ENCODE data around the gene TTC21A.
A peak's percentile ranks its signal among the peaks of the same experiment; 100 is the strongest.
"Not testable (repeated sequence)": the region's sequence is repeated elsewhere in the genome, so short reads cannot be mapped to it uniquely, and the experiment has no call there.

TTC21A gene, protein sequence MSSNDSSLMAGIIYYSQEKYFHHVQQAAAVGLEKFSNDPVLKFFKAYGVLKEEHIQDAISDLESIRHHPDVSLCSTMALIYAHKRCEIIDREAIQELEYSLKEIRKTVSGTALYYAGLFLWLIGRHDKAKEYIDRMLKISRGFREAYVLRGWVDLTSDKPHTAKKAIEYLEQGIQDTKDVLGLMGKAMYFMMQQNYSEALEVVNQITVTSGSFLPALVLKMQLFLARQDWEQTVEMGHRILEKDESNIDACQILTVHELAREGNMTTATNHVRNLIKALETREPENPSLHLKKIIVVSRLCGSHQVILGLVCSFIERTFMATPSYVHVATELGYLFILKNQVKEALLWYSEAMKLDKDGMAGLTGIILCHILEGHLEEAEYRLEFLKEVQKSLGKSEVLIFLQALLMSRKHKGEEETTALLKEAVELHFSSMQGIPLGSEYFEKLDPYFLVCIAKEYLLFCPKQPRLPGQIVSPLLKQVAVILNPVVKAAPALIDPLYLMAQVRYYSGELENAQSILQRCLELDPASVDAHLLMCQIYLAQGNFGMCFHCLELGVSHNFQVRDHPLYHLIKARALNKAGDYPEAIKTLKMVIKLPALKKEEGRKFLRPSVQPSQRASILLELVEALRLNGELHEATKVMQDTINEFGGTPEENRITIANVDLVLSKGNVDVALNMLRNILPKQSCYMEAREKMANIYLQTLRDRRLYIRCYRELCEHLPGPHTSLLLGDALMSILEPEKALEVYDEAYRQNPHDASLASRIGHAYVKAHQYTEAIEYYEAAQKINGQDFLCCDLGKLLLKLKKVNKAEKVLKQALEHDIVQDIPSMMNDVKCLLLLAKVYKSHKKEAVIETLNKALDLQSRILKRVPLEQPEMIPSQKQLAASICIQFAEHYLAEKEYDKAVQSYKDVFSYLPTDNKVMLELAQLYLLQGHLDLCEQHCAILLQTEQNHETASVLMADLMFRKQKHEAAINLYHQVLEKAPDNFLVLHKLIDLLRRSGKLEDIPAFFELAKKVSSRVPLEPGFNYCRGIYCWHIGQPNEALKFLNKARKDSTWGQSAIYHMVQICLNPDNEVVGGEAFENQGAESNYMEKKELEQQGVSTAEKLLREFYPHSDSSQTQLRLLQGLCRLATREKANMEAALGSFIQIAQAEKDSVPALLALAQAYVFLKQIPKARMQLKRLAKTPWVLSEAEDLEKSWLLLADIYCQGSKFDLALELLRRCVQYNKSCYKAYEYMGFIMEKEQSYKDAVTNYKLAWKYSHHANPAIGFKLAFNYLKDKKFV (N-terminal part only)

DNA sequence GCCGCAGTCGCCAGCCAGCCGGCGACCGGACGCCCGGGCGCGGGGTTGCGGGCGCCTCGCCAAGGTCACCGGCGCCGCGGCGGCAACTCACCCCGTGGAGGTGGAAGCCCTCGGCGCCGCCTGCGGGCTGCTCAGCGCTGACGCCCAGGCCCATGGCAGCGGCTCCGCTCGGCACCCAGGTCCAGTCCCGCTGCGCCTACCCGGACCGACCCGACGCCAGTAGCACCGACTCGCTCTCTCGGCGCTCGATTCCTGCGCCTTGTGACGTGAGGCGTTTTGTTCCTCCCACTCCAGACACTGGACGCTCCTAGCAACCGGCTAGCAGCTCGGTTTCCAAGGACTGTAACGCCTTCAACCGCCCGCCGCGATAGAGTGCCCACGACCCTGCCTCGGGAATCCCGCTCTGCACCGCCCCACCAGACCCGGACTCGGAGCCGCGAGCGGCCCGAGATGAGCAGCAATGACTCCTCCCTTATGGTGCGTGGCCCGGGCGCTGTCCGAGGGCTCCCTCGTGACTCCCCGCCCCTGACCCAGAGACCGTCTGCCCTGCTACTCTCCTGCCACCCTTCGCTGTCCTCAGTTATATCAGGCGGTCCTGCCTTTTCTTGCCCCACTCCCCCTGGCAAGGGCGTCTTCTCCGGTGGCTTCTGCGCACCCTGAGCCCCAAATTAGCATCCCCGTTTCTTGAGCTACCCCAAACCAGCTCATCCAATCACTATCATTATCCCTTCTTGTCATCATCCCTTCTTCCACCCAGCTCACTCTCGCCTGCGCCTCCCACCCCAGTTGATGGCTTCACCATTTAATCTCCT lies at the start of gene TTC21A, which contains the start of gene GORASP1:
TSS of gene TTC21A (plus strand) at position 293 of the 812 bp plus-strand sequence. CDS start at position 451, 158 bp downstream.
TSS of gene GORASP1 (minus strand) at position 240 of the 812 bp plus-strand sequence. CDS start at position 154, 86 bp downstream.
- TF ChIP-seq, protein P1, sequence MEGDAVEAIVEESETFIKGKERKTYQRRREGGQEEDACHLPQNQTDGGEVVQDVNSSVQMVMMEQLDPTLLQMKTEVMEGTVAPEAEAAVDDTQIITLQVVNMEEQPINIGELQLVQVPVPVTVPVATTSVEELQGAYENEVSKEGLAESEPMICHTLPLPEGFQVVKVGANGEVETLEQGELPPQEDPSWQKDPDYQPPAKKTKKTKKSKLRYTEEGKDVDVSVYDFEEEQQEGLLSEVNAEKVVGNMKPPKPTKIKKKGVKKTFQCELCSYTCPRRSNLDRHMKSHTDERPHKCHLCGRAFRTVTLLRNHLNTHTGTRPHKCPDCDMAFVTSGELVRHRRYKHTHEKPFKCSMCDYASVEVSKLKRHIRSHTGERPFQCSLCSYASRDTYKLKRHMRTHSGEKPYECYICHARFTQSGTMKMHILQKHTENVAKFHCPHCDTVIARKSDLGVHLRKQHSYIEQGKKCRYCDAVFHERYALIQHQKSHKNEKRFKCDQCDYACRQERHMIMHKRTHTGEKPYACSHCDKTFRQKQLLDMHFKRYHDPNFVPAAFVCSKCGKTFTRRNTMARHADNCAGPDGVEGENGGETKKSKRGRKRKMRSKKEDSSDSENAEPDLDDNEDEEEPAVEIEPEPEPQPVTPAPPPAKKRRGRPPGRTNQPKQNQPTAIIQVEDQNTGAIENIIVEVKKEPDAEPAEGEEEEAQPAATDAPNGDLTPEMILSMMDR (IDR thresholded peaks at IDR 0.05; ENCODE audit: low read depth, low read length, missing control alignments): no peak
- in situ Hi-C loops (cut with HindIII; ENCODE audit: low pct_ligation_motif_present, low sequenced_read_pairs): loop anchor here (25.0 kb wide), 1 partner anchor 180 kb away; the partner anchor contains the start of gene CX3CR1
- Histone ChIP-seq H3K27me3 (replicated peaks) (no peaks in the 10 kb centered on the region), H3K36me3 (replicated peaks) (peaks cover 3% of the 10 kb centered on the region), H3K4me3 (ENCODE audit: low read depth, low read length) (peak within 1 kb of the TSS; percentile 88), H3K27ac (peak within 1 kb of the TSS; percentile 91)
- DNase-seq: peak; percentile 89

DNA sequence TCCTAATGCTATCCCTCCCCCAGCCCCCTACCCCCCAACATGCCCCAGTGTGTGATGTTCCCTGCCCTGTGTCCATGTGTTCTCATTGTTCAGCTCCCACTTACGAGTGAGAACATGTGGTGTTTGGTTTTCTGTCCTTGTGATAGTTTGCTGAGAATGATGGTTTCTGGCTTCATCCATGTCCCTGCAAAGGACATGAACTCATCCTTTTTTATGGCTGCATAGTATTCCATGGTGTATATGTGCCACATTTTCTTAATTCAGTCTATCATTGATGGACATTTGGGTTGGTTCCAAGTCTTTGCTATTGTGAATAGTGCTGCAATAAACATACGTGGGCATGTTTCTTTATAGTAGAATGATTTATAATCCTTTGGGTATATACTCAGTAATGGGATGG lies 46.3 kb upstream of the TTC21A start:
- H3K27ac ChIP-seq; H3K27me3 ChIP-seq (replicated peaks); H3K4me3 ChIP-seq (ENCODE audit: low read depth, low read length); H3K36me3 ChIP-seq (replicated peaks); in situ Hi-C loops (cut with HindIII; ENCODE audit: low pct_ligation_motif_present, low sequenced_read_pairs); DNase-seq: not testable (repeated sequence)

DNA sequence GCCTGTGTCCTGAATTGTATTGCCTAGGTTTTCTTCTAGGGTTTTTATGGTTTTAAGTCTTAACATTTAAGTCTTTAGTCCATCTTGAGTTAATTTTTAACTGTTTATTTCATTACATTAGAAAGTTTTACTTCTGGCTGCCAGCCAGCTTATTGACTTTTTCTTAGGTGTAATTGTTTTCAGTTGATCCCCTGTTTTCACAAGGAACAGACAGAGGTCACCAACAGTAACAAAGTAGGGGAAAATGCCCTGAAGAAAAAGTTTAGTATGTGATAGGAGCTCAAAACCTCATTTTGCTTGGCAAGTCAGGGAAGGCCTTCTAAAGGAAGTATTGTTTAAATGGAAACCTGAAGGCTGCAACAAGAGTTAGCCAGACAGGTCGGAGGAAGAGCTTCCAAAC lies 45.3 kb upstream of the TTC21A start:
- DNase-seq: no peak
- TF ChIP-seq, protein P1 (IDR thresholded peaks at IDR 0.05; ENCODE audit: low read depth, low read length, missing control alignments): no peak
- peaks cover 5% of the 10 kb centered on the region for H3K36me3 ChIP-seq (replicated peaks)
- no peak overlapping the region for H3K27ac ChIP-seq
- in situ Hi-C loops (cut with HindIII; ENCODE audit: low pct_ligation_motif_present, low sequenced_read_pairs): no loop called here
- no peaks in the 10 kb centered on the region for H3K27me3 ChIP-seq (replicated peaks)
- H3K4me3 ChIP-seq (ENCODE audit: low read depth, low read length): no peak overlapping the region

DNA sequence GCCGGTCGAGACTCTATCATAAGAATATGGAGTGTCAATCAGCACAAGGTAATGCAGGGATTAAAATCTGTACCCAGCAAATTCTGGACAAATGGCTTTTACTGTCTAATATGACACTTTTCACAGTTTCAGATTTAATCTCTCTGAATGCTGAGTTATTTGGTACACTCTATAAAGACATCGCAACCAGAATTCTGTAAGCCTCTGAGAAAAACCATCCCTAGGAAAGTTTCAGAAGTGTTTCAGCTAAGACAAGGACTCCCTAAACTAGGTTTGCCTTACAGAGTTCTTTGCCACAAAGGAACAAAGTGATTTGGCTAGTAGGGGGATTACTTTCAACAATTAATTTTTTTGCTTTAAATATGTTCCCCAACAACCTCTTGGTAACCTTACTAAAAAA lies 44.3 kb upstream of the TTC21A start:
- in situ Hi-C loops (cut with HindIII; ENCODE audit: low pct_ligation_motif_present, low sequenced_read_pairs): no loop called here
- no peak overlapping the region for H3K4me3 ChIP-seq (ENCODE audit: low read depth, low read length)
- DNase-seq: no peak
- TF ChIP-seq, protein P1 (IDR thresholded peaks at IDR 0.05; ENCODE audit: low read depth, low read length, missing control alignments): no peak
- H3K27me3 ChIP-seq (replicated peaks): no peaks in the 10 kb centered on the region
- no peak overlapping the region for H3K27ac ChIP-seq
- peaks cover 5% of the 10 kb centered on the region for H3K36me3 ChIP-seq (replicated peaks)

DNA sequence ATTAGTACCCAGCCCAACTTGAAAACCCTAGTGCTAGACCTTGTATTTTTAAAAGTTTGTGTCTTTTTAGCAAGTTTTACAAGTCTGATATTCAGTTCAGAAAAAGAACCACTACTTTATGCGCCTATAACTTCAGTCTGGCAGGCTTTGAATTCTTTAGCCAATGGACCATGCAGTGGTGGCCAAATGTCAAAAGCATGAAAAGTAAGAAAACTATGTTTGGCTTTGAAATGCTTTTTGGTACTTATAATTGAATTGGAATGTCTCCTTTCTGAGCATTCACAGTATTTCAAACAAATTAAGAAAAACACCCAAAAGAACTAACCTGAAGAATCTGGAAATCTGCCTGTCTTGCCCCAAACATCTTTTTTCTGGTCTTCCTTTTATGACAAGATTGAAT lies 42.8 kb upstream of the TTC21A start:
- in situ Hi-C loops (cut with HindIII; ENCODE audit: low pct_ligation_motif_present, low sequenced_read_pairs): no loop called here
- peak; percentile 15 for DNase-seq
- Histone ChIP-seq H3K27ac (no peak overlapping the region), H3K36me3 (replicated peaks) (peaks cover 5% of the 10 kb centered on the region), H3K27me3 (replicated peaks) (no peaks in the 10 kb centered on the region), H3K4me3 (ENCODE audit: low read depth, low read length) (no peak overlapping the region)
- TF ChIP-seq, protein P1 (IDR thresholded peaks at IDR 0.05; ENCODE audit: low read depth, low read length, missing control alignments): no peak

Measured in brain microvascular endothelial cell (primary cell).